CD4-positive, CD25-positive, alpha-beta regulatory T cell (primary cell): ENCODE data around the gene RAB5A. TPM values are rescaled to one million over a fixed set of nuclear protein-coding genes. Genes with fewer than 3 reads are reported as not detected.
"Not testable (repeated sequence)": the region's sequence is repeated elsewhere in the genome, so short reads cannot be mapped to it uniquely, and the experiment has no call there.

Experiments used
- ATAC-seq, 2 donors: fragments of 150-1000 bp; cut with Tn5 transposase; one replicate each; pipeline ENCODE4 v1.10.0; 2021; ENCODE audit warnings: low read depth in 2 of 2, moderate number of reproducible peaks in 2 of 2, moderate library complexity in 1 of 2
- DNase-seq, 3 donors: peaks; one replicate each; pipeline versions ENCODE4 v3.0.0 to v3.0.0-alpha.2; 2012 to 2022; ENCODE audit warnings: mixed read lengths in 1 of 3
- H3K27ac ChIP-seq: one replicate; pipeline ENCODE4 v1.7.0; 2013; ENCODE audit warnings: mild to moderate bottlenecking, low read length; ENCODE audit not compliant: insufficient read depth, poor library complexity, severe bottlenecking
- H3K27me3 ChIP-seq: one replicate; pipeline ENCODE4 v1.7.0; 2013; ENCODE audit warnings: low read length; ENCODE audit not compliant: control insufficient read depth, insufficient read depth
- H3K36me3 ChIP-seq: one replicate; pipeline ENCODE4 v1.7.0; 2013; ENCODE audit warnings: mild to moderate bottlenecking, low read length, moderate library complexity; ENCODE audit not compliant: control insufficient read depth, insufficient read depth
- H3K4me1 ChIP-seq: 2 replicates; pipeline ENCODE4 v1.7.0; 2013; ENCODE audit warnings: mild to moderate bottlenecking, low read length; ENCODE audit not compliant: insufficient read depth, control insufficient read depth, poor library complexity, severe bottlenecking
- H3K4me3 ChIP-seq: one replicate; pipeline ENCODE4 v1.7.0; 2013; ENCODE audit warnings: low read depth, mild to moderate bottlenecking, low read length, moderate library complexity
- H3K9me3 ChIP-seq, 2 experiments: 1 replicate in 1 of 2; 2 replicates in 1 of 2; pipeline ENCODE4 v1.7.0; 2013; ENCODE audit warnings: low read length in 2 of 2, mild to moderate bottlenecking in 1 of 2, moderate library complexity in 1 of 2; ENCODE audit not compliant: control insufficient read depth in 2 of 2
- H3K27ac Mint-ChIP-seq, 3 donors: one replicate each; pipeline ENCODE4 v1.8.0; 2020 to 2022; ENCODE audit warnings: mild to moderate bottlenecking in 3 of 3, mixed read lengths in 3 of 3, moderate library complexity in 2 of 3
- H3K27me3 Mint-ChIP-seq: one replicate; pipeline ENCODE4 v1.8.0; 2022; ENCODE audit warnings: mild to moderate bottlenecking, mixed read lengths
- H3K36me3 Mint-ChIP-seq: one replicate; pipeline ENCODE4 v1.8.0; 2020; ENCODE audit warnings: mixed read lengths
- H3K4me1 Mint-ChIP-seq, 4 donors: one replicate each; pipeline ENCODE4 v1.8.0; 2020 to 2022; ENCODE audit warnings: mixed read lengths in 4 of 4, mild to moderate bottlenecking in 1 of 4
- H3K4me3 Mint-ChIP-seq, 4 donors: one replicate each; pipeline ENCODE4 v1.8.0; 2020 to 2022; ENCODE audit warnings: mild to moderate bottlenecking in 4 of 4, mixed read lengths in 4 of 4, moderate library complexity in 3 of 4
- H3K9me3 Mint-ChIP-seq, 7 donors: one replicate each; pipeline ENCODE4 v1.8.0; 2020 to 2022; ENCODE audit warnings: mixed read lengths in 7 of 7, mild to moderate bottlenecking in 3 of 7, moderate library complexity in 2 of 7
- polyA plus RNA-seq, 4 donors: library from polyadenylated mRNA; unstranded; fragments of 300-500 nt; fragmentation: Illumina TruSeq; gene quantifications; one replicate each; pipeline ENCODE4 v1.2.3, GENCODE V29; 2021
- total RNA-seq: library from RNA; stranded (reverse); gene quantifications from one replicate; pipeline ENCODE4 v1.2.3, GENCODE V29; 2022

RAB5A gene
- total and polyA plus RNA-seq, 5 donors from 2014 or later = 33.8 to 134 (median 40.3) TPM

DNA sequence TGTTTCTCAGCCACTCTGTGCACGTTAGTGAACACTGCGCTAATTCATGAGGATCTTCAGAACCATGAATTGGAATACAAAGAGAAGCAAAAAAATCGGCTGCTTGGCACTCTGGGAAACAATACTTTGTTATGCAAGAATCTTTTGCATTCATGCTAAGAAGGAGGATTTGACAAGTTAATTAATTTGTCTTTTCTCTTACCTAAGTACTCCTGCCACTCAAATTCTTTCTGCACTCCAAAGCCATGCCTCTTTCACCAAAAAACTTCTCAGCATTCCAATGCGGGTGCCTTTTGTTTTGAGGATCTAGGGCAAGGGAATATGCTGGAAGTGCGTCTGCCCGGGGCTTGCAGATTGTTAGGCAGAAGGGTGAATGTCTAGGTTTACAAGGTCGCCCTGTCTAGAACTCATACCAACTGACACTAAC is 82.0 kb downstream of the RAB5A start:
- Histone ChIP-seq H3K36me3 (no peaks in the 10 kb centered on the region), H3K9me3 (no peaks in the 10 kb centered on the region), H3K4me3 (no peak overlapping the region), H3K27me3 (no peaks in the 10 kb centered on the region), H3K4me1 (no peaks in the 10 kb centered on the region), H3K27ac (no peak overlapping the region)
- Mint-ChIP-seq H3K36me3 (no peaks in the 10 kb centered on the region), H3K4me1 (no peaks in the 10 kb centered on the region), H3K4me3 (no peak overlapping the region), H3K27me3 (peaks cover 4% of the 10 kb centered on the region), H3K27ac (no peak overlapping the region), H3K9me3 (no peaks in the 10 kb centered on the region)
- ATAC-seq = no peak
- DNase-seq = no peak

DNA sequence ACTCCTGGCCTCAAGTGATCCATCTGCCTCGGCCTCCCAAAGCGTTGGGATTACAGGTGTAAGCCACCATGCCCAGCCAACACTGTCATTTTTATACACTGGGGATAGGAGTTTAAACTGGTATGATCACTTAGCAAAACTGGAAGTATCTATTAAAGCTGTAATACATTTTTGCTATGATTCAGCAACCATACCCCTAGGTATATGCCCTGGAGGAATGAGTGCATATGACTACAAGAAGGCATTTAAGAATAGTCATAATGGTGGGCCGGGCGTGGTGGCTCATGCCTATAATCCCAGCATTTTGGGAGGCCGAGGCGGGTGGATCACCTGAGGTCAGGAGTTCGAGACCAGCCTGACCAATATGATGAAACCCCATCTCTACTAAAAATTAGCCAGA is 85.0 kb downstream of the RAB5A start:
- ATAC-seq, H3K4me3 Mint-ChIP-seq, H3K4me1 Mint-ChIP-seq, H3K27me3 ChIP-seq, H3K27me3 Mint-ChIP-seq, H3K36me3 Mint-ChIP-seq, H3K4me1 ChIP-seq, H3K27ac Mint-ChIP-seq, H3K27ac ChIP-seq, H3K9me3 Mint-ChIP-seq, H3K36me3 ChIP-seq, H3K4me3 ChIP-seq, DNase-seq, H3K9me3 ChIP-seq: not testable (repeated sequence)

Other genes with a start within 250 kb of the RAB5A start
- 1.3 TPM for gene EFHB, start 12.9 kb upstream of the RAB5A start, total RNA-seq
- gene EFHB, start 12.9 kb upstream of the RAB5A start, polyA plus RNA-seq = under 1 TPM; 0.10 to 0.26 (median 0.19) TPM
- not detected for gene PP2D1, start 65.2 kb downstream of the RAB5A start, total RNA-seq
- 1 to 10 TPM in 1 of 4 donors, under 1 TPM in 3; 0.16 to 1.2 (median 0.21) TPM for gene PP2D1, start 65.2 kb downstream of the RAB5A start, polyA plus RNA-seq
- gene KAT2B, start 93.3 kb downstream of the RAB5A start, total RNA-seq = 185 TPM
- 10 to 100 TPM in 1 of 4 donors, 1 to 10 TPM in 3; 5.7 to 11.0 (median 7.9) TPM for gene KAT2B, start 93.3 kb downstream of the RAB5A start, polyA plus RNA-seq
- 2.1 TPM for gene SGO1, start 239.1 kb downstream of the RAB5A start, total RNA-seq
- 1 to 10 TPM in 3 of 4 donors, under 1 TPM in 1; 0.56 to 2.7 (median 1.9) TPM for gene SGO1, start 239.1 kb downstream of the RAB5A start, polyA plus RNA-seq